ENCODE results near the gene U2AF1L4.

- TF ChIP-seq EZH2 (IDR thresholded peaks at IDR 0.05) (no peak), POLR2AphosphoS5 (IDR thresholded peaks at IDR 0.05; ENCODE audit: borderline replicate concordance, low read depth, low read length) (no peak), FOXP2 (optimal IDR thresholded peaks at IDR 0.05; ENCODE audit: control extremely low read depth, extremely low read length, insufficient read depth) (no peak)
These were observed 36.4 kb upstream of the U2AF1L4 start for GRCh38 chr19:35781650-35782049.
